Neural progenitor cell (in vitro differentiated cells): ENCODE data around the gene PLAAT5. TPM values are rescaled to one million over a fixed set of nuclear protein-coding genes. Genes with fewer than 3 reads are reported as not detected.

Source experiments
- DNase-seq: peaks from one replicate; pipeline ENCODE4 v3.0.0-alpha.2; 2016; ENCODE audit warnings: low spot score
- H2AFZ ChIP-seq: fragments of 200-600 bp; sonication (generic); replicated peaks from 2 replicates; pipeline ENCODE4 v1.6.1; 2016; ENCODE audit warnings: antibody characterized with exemption
- H3F3A ChIP-seq: fragments of 200-600 bp; sonication (generic); 2 replicates; pipeline ENCODE4 v1.6.1; 2016; ENCODE audit warnings: antibody characterized with exemption, low read depth
- H3K27ac ChIP-seq: fragments of 200-600 bp; sonication (generic); 2 replicates; pipeline ENCODE4 v1.5.1; 2016; ENCODE audit warnings: mild to moderate bottlenecking
- H3K27me3 ChIP-seq: fragments of 200-600 bp; sonication (generic); 2 replicates; pipeline ENCODE4 v1.6.1; 2016; ENCODE audit warnings: mild to moderate bottlenecking, moderate library complexity
- H3K36me3 ChIP-seq: fragments of 200-600 bp; sonication (generic); 2 replicates; pipeline ENCODE4 v1.5.1; 2016
- H3K4me1 ChIP-seq: fragments of 200-600 bp; sonication (generic); 2 replicates; pipeline ENCODE4 v1.6.1; 2016; ENCODE audit warnings: mixed run types
- H3K4me2 ChIP-seq: fragments of 200-600 bp; sonication (generic); 2 replicates; pipeline ENCODE4 v1.6.1; 2016
- H3K4me3 ChIP-seq: fragments of 200-600 bp; sonication (generic); 2 replicates; pipeline ENCODE4 v1.5.1; 2016
- H3K79me2 ChIP-seq: fragments of 200-600 bp; sonication (generic); 2 replicates; pipeline ENCODE4 v1.6.1; 2016; ENCODE audit warnings: low read depth
- H3K9ac ChIP-seq: fragments of 200-600 bp; sonication (generic); 2 replicates; pipeline ENCODE4 v1.6.1; 2016
- H3K9me3 ChIP-seq: fragments of 200-600 bp; sonication (generic); 2 replicates; pipeline ENCODE4 v1.5.1; 2016; ENCODE audit warnings: low read depth
- H4K20me1 ChIP-seq: fragments of 200-600 bp; sonication (generic); 2 replicates; pipeline ENCODE4 v1.6.1; 2016; ENCODE audit warnings: low read depth
- H3K27ac Mint-ChIP-seq: 3 replicates; pipeline ENCODE4 v1.8.0; 2021; ENCODE audit warnings: mixed read lengths
- H3K27me3 Mint-ChIP-seq: 2 replicates; pipeline ENCODE4 v1.8.0; 2022; ENCODE audit warnings: low read depth, mild to moderate bottlenecking, inconsistent platforms, moderate library complexity, mixed read lengths; ENCODE audit not compliant: insufficient read depth
- H3K36me3 Mint-ChIP-seq: 3 replicates; pipeline ENCODE4 v1.8.0; 2021; ENCODE audit warnings: mixed read lengths
- H3K4me1 Mint-ChIP-seq: 3 replicates; pipeline ENCODE4 v1.8.0; 2021; ENCODE audit warnings: mixed read lengths
- H3K4me3 Mint-ChIP-seq: 3 replicates; pipeline ENCODE4 v1.8.0; 2021; ENCODE audit warnings: mild to moderate bottlenecking, moderate library complexity, mixed read lengths
- H3K9me3 Mint-ChIP-seq: 3 replicates; pipeline ENCODE4 v1.8.0; 2020; ENCODE audit warnings: mixed read lengths
- CTCF ChIP-seq: fragments of 200-600 bp; sonication (generic); IDR thresholded peaks from 2 replicates; pipeline ENCODE4 v1.5.1; 2017; ENCODE audit warnings: antibody characterized with exemption, mild to moderate bottlenecking
- EZH2 ChIP-seq: fragments of 200-600 bp; sonication (generic); IDR thresholded peaks from 2 replicates; pipeline ENCODE4 v1.6.1; 2017; ENCODE audit warnings: antibody characterized with exemption, mild to moderate bottlenecking, moderate library complexity
- EZH2phosphoT487 ChIP-seq: fragments of 200-600 bp; sonication (generic); IDR thresholded peaks from 2 replicates; pipeline ENCODE4 v1.6.1; 2017; ENCODE audit warnings: antibody characterized with exemption
- total RNA-seq: library from RNA; depleted of rRNA; stranded (reverse); fragments of >200 nt; gene quantifications from 2 replicates; pipeline ENCODE4 v1.2.3, GENCODE V29; 2015; ENCODE audit warnings: low replicate concordance

The PLAAT5 gene
- total RNA-seq, 1 donor from 2014 or later = not detected

- H4K20me1 ChIP-seq = peaks cover 5% of the 10 kb centered on the region
- no peak overlapping the region for H3K4me3 Mint-ChIP-seq
- H3F3A ChIP-seq = peaks cover 23% of the 10 kb centered on the region
- TF ChIP-seq EZH2 (no peak), EZH2phosphoT487 (no peak), CTCF (no peak)
- peaks cover 25% of the 10 kb centered on the region for H3K4me1 ChIP-seq
- no peak overlapping the region for H3K27ac Mint-ChIP-seq
- no peak overlapping the region for H3K4me2 ChIP-seq
- H3K9ac ChIP-seq = no peak overlapping the region
- H3K4me3 ChIP-seq = no peak overlapping the region
- no peaks in the 10 kb centered on the region for H3K36me3 ChIP-seq
- H3K9me3 ChIP-seq = no peaks in the 10 kb centered on the region
- no peaks in the 10 kb centered on the region for H3K79me2 ChIP-seq
- H3K4me1 Mint-ChIP-seq = peaks cover 12% of the 10 kb centered on the region
- H3K27ac ChIP-seq = no peak overlapping the region
- DNase-seq = no peak
- peaks cover 15% of the 10 kb centered on the region for H3K9me3 Mint-ChIP-seq
- peaks cover 31% of the 10 kb centered on the region for H3K27me3 ChIP-seq
- peaks cover 19% of the 10 kb centered on the region for H3K27me3 Mint-ChIP-seq
- no peaks in the 10 kb centered on the region for H3K36me3 Mint-ChIP-seq
- no peak overlapping the region for H2AFZ ChIP-seq
These were observed 4.0 kb upstream of the PLAAT5 start for GRCh38 chr11:63494975-63495374.

- H3K27ac Mint-ChIP-seq = no peak overlapping the region
- DNase-seq = no peak
- peaks cover 15% of the 10 kb centered on the region for H3K4me1 Mint-ChIP-seq
- no peaks in the 10 kb centered on the region for H3K36me3 Mint-ChIP-seq
- no peak overlapping the region for H3K4me2 ChIP-seq
- H3K9ac ChIP-seq = no peak overlapping the region
- H3K36me3 ChIP-seq = no peaks in the 10 kb centered on the region
- no peak overlapping the region for H3K27ac ChIP-seq
- H2AFZ ChIP-seq = no peak overlapping the region
- H3K4me3 ChIP-seq = no peak overlapping the region
- H3K9me3 Mint-ChIP-seq = peaks cover 3% of the 10 kb centered on the region
- H3K79me2 ChIP-seq = no peaks in the 10 kb centered on the region
- peaks cover 31% of the 10 kb centered on the region for H3F3A ChIP-seq
- H3K27me3 Mint-ChIP-seq = peaks cover 28% of the 10 kb centered on the region
- H3K9me3 ChIP-seq = no peaks in the 10 kb centered on the region
- H4K20me1 ChIP-seq = peaks cover 6% of the 10 kb centered on the region
- H3K4me3 Mint-ChIP-seq = no peak overlapping the region
- peaks cover 29% of the 10 kb centered on the region for H3K27me3 ChIP-seq
- H3K4me1 ChIP-seq = peaks cover 30% of the 10 kb centered on the region
- no peak for TF ChIP-seq CTCF
- no peak for TF ChIP-seq EZH2phosphoT487
- TF ChIP-seq EZH2 = no peak
These were observed 2.2 kb upstream of the PLAAT5 start for GRCh38 chr11:63493127-63493526.

- H3K4me1 ChIP-seq = peaks cover 30% of the 10 kb centered on the region
- H3F3A ChIP-seq = peaks cover 31% of the 10 kb centered on the region
- no peak overlapping the region for H2AFZ ChIP-seq
- no peak overlapping the region for H3K27ac ChIP-seq
- H3K9me3 Mint-ChIP-seq = peaks cover 3% of the 10 kb centered on the region
- no peak overlapping the region for H3K9ac ChIP-seq
- H3K4me3 Mint-ChIP-seq = no peak overlapping the region
- no peak for DNase-seq
- H4K20me1 ChIP-seq = peaks cover 6% of the 10 kb centered on the region
- no peaks in the 10 kb centered on the region for H3K36me3 ChIP-seq
- no peak overlapping the region for H3K4me3 ChIP-seq
- H3K79me2 ChIP-seq = no peaks in the 10 kb centered on the region
- H3K27me3 Mint-ChIP-seq = peaks cover 28% of the 10 kb centered on the region
- no peaks in the 10 kb centered on the region for H3K36me3 Mint-ChIP-seq
- no peak overlapping the region for H3K4me2 ChIP-seq
- H3K27ac Mint-ChIP-seq = no peak overlapping the region
- no peaks in the 10 kb centered on the region for H3K9me3 ChIP-seq
- H3K4me1 Mint-ChIP-seq = peaks cover 15% of the 10 kb centered on the region
- H3K27me3 ChIP-seq = peaks cover 29% of the 10 kb centered on the region
- TF ChIP-seq CTCF = no peak
- TF ChIP-seq EZH2 = no peak
- TF ChIP-seq EZH2phosphoT487 = no peak
These were observed 1.5 kb upstream of the PLAAT5 start for GRCh38 chr11:63492441-63492840.
